GM12878 (cell line): ENCODE data around the gene EEF1G. TPM values are rescaled to one million over a fixed set of nuclear protein-coding genes. Genes with fewer than 3 reads are reported as not detected.

Source experiments
- BCL3 ChIP-seq: IDR thresholded peaks from 2 replicates; pipeline ENCODE4 v1.6.1; 2011; ENCODE audit warnings: borderline replicate concordance, low read depth, mild to moderate bottlenecking, moderate library complexity, low read length; ENCODE audit not compliant: insufficient read depth, poor library complexity, severe bottlenecking
- BHLHE40 ChIP-seq, 2 experiments: fragments of 450-650 bp in 1 of 2; IDR thresholded peaks; 2 replicates each; pipeline ENCODE4 v1.6.1; 2011 to 2017; ENCODE audit warnings: low read depth in 2 of 2, borderline replicate concordance in 1 of 2, improper control_type of control experiment in 1 of 2, low read length in 1 of 2, mild to moderate bottlenecking in 1 of 2
- CEBPB ChIP-seq, 2 experiments: fragments of 150-350 bp in 1 of 2; IDR thresholded peaks; 2 replicates each; pipeline ENCODE4 v1.6.1; 2012 to 2014; ENCODE audit warnings: low read depth in 2 of 2, low read length in 2 of 2, borderline replicate concordance in 1 of 2, inconsistent platforms in 1 of 2
- FOXM1 ChIP-seq: IDR thresholded peaks from 2 replicates; pipeline ENCODE4 v1.6.1; 2012; ENCODE audit warnings: low read depth, mild to moderate bottlenecking, inconsistent platforms, low read length, moderate library complexity
- IRF4 ChIP-seq: IDR thresholded peaks from 2 replicates; pipeline ENCODE4 v1.6.1; 2011; ENCODE audit warnings: low read depth, low read length
- MLLT1 ChIP-seq: fragments of 450-650 bp; IDR thresholded peaks from 2 replicates; pipeline ENCODE4 v1.6.1; 2016; ENCODE audit warnings: mild to moderate bottlenecking
- MTA3 ChIP-seq: IDR thresholded peaks from 2 replicates; pipeline ENCODE4 v1.6.1; 2012; ENCODE audit warnings: low read length, inconsistent platforms, borderline replicate concordance
- PAX5 ChIP-seq: IDR thresholded peaks from 2 replicates; pipeline ENCODE4 v1.6.1; 2011; ENCODE audit warnings: low read depth, low read length, borderline replicate concordance
- RELB ChIP-seq: fragments of 450-650 bp; IDR thresholded peaks from 2 replicates; pipeline ENCODE4 v1.6.1; 2017; ENCODE audit warnings: low read depth, mild to moderate bottlenecking, moderate library complexity
- SMARCA5 ChIP-seq: fragments of 450-650 bp; IDR thresholded peaks from 2 replicates; pipeline ENCODE4 v1.6.1; 2017; ENCODE audit warnings: mild to moderate bottlenecking
- SP1 ChIP-seq: IDR thresholded peaks from one replicate; pipeline ENCODE4 v1.6.1; 2011; ENCODE audit warnings: low read depth, low read length
- SREBF2 ChIP-seq: IDR thresholded peaks from 2 replicates; pipeline ENCODE4 v1.6.1; 2012; ENCODE audit warnings: mild to moderate bottlenecking, low read length
- SRF ChIP-seq, 2 experiments: IDR thresholded peaks; 2 replicates each; pipeline ENCODE4 v1.6.1; 2011; ENCODE audit warnings: low read depth in 2 of 2, low read length in 2 of 2, mild to moderate bottlenecking in 1 of 2, moderate library complexity in 1 of 2
- TCF12 ChIP-seq: IDR thresholded peaks from 2 replicates; pipeline ENCODE4 v1.6.1; 2011; ENCODE audit warnings: low read depth, mild to moderate bottlenecking, low read length
- ZBED1 ChIP-seq: IDR thresholded peaks from 2 replicates; pipeline ENCODE4 v1.6.1; 2016; ENCODE audit warnings: borderline replicate concordance
- ZBTB4 ChIP-seq: fragments of 450-650 bp; formaldehyde crosslinking; IDR thresholded peaks from 2 replicates; pipeline ENCODE4 v1.4.0; 2022; ENCODE audit warnings: mild to moderate bottlenecking, moderate library complexity
- ZNF384 ChIP-seq: IDR thresholded peaks from 2 replicates; pipeline ENCODE4 v1.6.1; 2012; ENCODE audit warnings: low read depth, mild to moderate bottlenecking, low read length, improper control_type of control experiment, borderline replicate concordance
- polyA plus RNA-seq, 11 experiments: library from polyadenylated mRNA; depleted of rRNA in 4 of 11; unstranded in 6 of 11; stranded (reverse) in 5 of 11; fragments of >200 nt; fragmentation: Nextera tagmentation in 4 of 11; fragmentation: Illumina TruSeq in 1 of 11; extraction: Ambion mirVana in 4 of 11; extraction: Trizol in 1 of 11; gene quantifications; 1 replicate in 1 of 11; 2 replicates in 10 of 11; pipeline versions ENCODE4 v1.2.1 to v1.2.3, GENCODE V29; 2011 to 2016; ENCODE audit warnings: inconsistent platforms in 2 of 11, missing spikeins in 2 of 11, low read depth in 1 of 11
- total RNA-seq, 4 experiments: library from RNA; depleted of rRNA in 3 of 4; stranded (reverse); fragments of >200 nt in 3 of 4; fragmentation: Illumina TruSeq in 1 of 4; extraction: Trizol in 1 of 4; gene quantifications; 2 replicates each; pipeline versions ENCODE4 v1.2.1 to v1.2.3, GENCODE V29; 2013 to 2021

The EEF1G gene
- total and polyA plus RNA-seq, 10 of the 15 experiments (the other 5 are each of a cell fraction or from before 2014, with no cell fraction given) = 850 to 2,739 (median 2,277) TPM

- TF ChIP-seq ZBTB4 (CRISPR knock-in tag) (no peak), BCL3 (no peak), TCF12 (peak; percentile 62; the same call in 1 of the 2 replicates), FOXM1 (no peak), MLLT1 (peak; percentile 74; the same call in 1 of the 2 replicates), ZBED1 (peak; percentile 51; the same call in 1 of the 2 replicates), SP1 (peak; percentile 92), IRF4 (peak; percentile 90), BHLHE40 (IDR thresholded peaks at IDR 0.05; ENCODE audit: borderline replicate concordance in 1 of 2, low read depth in 2 of 2, low read length in 1 of 2) (peak; percentile 69 to 72; a peak in 3 of 4 replicates), MTA3 (no peak), SRF (IDR thresholded peaks at IDR 0.05; ENCODE audit: low read depth in 2 of 2, low read length in 2 of 2) (peak in 1 of 2 experiments; percentile 89; a peak in 2 of 4 replicates), CEBPB (IDR thresholded peaks at IDR 0.05; ENCODE audit: borderline replicate concordance in 1 of 2, low read depth in 2 of 2, low read length in 2 of 2) (no peak), ZNF384 (no peak), SREBF2 (peak; percentile 65; the same call in 1 of the 2 replicates), SMARCA5 (peak; percentile 84; the same call in 1 of the 2 replicates), PAX5 (peak; percentile 66), RELB (peak; percentile 95)
Measured at GRCh38 chr11:62591448-62592145, 17.9 kb upstream of the EEF1G start, which contains the start of gene TUT1 (continued).
